NCI-H774 (cell line): ENCODE data around the gene CHST13.
"Not testable (repeated sequence)": the region's sequence is repeated elsewhere in the genome, so short reads cannot be mapped to it uniquely, and the experiment has no call there.

Experiments used
- DNase-seq: peaks from one replicate; lab custom pipeline; 2025; lab: John Stamatoyannopoulos, UW

The CHST13 gene

DNA sequence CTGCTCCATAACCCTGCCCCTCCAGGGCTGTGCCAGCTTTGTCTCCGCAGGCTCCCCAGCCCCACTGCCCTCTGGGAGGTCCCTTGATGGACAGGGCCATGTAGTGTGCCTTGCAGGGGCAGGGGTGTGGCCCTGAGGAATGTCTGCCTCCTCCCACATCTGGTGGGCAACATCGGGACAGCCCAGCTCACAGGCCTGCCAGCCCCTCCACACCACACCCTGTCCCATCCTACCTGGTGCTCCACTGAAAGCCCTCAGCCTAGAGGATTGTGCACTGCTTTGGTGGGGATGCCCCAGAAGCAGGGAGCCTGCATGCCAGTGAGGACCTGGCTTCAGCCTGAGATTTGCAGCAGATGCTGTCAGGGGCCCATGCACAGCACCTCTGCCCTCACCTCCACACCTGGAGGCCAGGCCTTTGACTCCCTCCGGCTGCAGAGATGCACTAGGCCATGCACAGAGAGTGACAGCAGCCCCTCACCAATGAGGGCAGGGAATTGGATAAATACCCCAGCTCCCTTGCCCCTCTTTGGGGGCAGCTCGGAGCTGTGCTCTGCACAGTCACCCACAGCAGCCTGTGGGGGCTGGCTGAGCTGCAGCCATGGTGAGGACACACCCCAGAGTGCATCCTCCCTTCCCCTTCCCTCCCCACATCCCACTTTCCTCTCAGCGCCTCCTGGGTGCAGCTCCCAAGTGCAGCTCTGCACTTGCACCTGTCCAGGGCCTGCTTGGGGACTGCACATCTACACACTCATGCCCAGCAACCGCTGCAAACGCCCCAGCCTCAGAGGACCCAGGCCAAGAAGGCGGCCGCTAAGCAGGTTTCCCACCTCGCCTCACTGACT is 32.1 kb downstream of the CHST13 start:
- DNase-seq = no peak

DNA sequence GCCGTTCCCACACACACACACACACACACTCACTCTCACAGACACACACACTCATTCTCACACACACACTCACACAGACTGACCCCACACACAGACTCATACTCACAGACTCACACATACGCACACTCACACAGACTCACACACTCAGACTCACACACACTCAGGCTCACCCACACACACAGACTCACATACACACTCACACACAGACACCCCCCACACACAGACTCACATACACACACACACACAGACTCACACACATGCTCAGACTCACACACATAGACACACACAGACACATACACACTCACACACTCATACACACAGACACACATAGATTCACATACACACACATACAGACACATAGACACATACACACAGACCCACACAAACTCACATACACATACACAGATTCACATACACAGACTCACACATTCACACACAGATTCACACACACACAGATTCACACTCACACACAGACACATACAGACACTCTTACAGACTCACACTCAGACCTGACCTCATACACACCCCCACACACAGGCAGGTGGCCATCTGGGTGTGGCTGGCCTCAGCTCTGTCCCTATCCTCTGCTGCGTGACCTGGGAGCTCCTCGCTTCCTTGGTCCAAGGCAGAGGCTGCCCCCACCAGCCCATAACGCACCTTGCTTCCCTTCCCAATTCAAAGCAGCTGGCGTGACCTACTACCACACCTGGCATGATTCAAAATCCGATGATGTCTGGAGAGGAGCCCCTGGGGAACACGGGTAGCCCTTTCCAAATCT is 32.9 kb downstream of the CHST13 start:
- no peak for DNase-seq

DNA sequence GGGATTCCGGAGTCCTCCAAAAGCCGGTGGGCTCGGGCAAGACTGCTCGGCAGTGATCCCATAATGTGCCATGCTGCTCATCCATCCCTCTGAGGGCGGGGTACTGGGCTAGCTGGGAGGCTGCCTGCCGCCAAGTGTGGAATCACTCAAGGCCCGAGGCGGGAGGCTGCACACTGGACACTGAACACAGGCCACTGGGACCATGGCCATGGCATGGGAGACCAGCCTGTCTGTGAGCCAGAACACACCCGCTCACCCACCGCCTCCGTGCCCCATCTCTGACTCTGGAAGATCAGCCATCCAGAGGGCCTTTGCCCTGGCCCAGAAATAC is 33.4 kb downstream of the CHST13 start:
- DNase-seq = no peak

DNA sequence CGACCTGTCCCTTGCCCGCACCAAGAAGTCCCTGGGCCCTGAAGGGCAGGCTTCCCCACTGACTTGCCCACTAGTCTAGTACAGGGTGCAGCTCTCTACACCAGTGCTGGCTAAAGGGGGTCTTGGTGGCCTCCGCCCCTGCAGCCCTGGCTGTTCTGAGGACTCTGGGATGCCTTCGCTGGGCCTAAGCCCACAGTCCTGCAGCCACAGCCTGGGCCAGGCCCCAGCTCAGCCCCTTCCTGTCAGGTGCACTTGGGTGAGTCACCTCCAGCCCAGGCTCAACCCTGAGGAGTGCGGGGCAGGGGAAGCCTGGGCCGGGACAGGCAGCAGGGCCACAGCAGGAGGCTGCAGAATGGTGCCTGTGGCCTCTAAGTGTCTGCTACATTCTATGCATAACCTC is 33.8 kb downstream of the CHST13 start:
- DNase-seq = no peak

DNA sequence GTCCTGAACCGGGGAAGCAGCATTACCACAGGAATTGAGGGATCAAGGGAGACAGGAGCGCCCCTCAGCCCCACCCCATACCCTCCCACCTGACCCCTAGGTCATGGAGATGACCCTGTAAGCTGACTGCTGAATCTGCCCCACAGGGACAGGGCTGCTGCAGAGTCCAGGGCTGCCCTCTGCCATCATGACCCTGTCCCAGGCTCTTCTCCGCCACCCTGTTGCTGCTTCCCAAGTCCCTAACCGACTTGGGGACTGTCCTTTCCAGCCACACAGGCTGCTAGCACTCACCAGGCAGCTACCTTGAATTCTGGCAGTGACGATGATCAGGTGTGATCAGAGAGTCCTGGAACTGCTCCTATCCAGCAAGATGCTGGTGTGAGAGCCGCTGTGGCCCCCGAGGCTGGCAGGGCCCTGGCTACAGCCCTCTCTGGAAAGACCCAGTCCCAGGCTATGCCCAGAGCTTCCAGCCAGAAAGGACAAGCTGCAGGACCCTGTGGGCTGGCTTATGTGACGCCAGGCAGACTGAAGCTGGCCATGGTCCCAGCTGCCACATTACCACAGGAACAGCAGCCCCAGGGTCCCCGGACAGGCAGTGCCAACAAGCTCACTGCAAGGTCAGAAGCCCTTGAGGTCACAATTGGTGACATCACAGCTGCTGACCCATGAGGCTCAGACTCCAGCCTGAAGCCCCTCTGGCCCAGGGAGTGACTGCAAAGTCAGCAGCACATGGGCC is 34.5 kb downstream of the CHST13 start, which contains the start of gene C3orf22:
Gene C3orf22 (minus strand): TSS at position 597 of the 736 bp plus-strand sequence. CDS start 5,542 bp downstream, outside the sequence.
- DNase-seq = no peak

GRCh38 chr3:126562737-126563276 is 38.9 kb downstream of the CHST13 start:
- no peak for DNase-seq

DNA sequence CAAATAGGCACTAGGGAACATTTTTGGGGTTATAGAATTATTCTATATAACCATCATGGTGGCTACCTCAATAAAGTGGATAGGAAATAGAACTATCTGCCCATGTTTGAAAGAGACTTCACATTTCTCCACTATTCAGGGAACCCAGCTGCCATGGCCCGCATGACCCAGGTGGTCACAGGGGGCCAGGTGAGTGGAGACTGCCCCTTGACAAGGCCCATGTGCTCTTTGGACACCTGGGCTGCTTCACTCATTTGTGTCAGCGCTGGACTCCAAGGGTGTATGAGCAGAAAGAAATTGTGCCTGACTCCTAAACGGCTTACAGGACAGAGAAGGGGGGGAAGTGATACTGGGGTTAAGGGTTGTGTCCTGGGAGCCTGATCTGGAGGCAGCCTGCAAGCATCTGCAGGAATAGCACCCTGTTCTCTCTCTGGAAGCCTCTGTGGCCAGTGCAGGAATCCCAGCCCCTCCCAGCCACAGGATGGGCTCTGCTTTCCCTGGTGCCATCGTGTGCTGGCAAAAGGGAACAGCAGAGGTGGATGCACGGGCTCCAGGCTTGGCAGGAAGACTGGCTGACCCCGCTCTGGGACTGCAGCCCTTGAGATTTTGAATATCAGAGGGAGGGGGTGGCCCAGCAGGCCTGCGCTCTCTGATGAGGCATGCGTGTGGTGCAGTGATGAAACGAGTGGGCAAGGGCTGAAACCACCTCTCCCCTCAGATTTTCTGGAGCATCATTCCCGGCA is 43.9 kb downstream of the CHST13 start:
- DNase-seq = no peak

- DNase-seq = no peak
Observed at GRCh38 chr3:126568776-126569342, 44.9 kb downstream of the CHST13 start.

DNA sequence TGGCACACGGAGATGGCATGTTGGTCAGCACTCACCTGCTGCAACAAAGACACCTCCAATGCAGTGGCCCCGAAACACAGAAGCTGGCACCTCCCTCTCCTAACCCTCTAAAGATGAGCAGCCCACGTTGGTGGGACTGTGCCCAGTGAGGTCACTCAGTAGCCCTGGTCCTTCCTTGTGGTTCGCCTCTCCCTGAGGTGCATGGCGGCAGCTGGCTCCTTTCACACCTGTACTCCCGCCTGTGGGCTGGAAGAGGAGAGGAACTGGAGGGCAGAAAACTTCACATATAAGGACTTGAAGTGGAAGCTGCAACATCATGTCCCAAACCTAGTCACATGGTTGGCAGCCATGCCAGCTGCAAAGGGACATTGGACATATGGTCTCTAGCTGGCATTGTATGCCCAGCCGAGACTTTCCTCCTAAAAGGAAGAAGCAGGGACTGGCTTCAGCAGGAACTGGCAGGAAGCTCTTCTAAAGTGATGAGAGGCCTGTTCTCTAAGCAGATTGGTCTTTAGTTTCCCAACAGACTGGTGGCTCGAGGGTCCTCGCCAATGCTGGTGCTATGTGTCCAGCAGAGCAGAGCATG is 45.5 kb downstream of the CHST13 start:
- no peak for DNase-seq

DNA sequence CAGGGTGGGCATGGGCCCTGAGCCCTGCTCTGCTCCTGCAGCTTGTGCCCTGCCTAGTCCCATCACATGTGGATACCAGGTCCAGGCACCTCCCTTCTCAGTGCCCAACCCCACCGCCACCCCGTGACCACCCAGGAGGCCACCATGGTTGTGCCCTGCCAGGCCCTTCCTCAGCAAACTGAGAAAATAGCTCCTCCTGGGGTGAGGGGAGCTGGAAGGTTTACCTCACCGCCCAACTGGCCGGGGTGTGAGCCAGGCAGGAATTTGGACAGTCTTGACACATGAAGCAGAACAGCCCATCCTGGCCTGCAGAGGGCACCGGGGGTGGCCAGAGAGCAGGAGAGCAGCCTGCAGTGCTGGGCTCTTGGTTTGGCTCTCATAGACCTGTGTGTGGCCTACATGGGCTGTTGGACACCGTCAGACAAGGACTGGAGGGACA is 46.2 kb downstream of the CHST13 start:
- no peak for DNase-seq

- no peak for DNase-seq
Observed at GRCh38 chr3:126571078-126571477, 47.1 kb downstream of the CHST13 start.

DNA sequence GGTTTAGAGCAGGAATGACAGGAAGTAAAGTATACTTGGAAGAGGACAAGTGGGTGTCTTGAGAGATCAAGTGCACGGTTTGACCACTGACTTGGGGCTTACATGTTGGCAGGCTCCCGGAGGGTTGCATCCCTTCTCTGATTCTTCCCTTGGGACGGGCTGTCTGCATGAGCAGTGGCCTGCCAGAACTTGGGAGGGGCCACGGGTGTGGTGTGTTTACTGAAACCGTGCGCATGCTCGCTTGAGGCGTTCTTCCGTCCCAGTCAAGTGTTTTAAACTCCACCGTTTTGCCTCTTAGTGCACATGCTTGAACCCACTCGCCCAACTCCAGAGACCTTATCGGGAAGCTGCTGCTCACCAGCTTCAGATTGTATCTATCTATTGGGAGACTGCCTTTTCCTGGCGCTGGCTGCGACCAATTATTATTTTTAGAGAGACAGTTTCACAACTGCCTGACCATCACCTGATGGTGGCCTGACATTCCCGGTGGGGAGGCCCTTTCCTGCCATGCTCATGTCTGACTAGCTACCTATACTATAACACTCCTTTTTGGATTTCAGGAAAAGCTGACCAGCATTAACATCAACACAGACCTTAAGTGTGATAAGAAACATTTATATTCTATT is 49.6 kb downstream of the CHST13 start:
- DNase-seq = peak; percentile 17

GRCh38 chr3:126577261-126577660 is 53.3 kb downstream of the CHST13 start:
- no peak for DNase-seq

- DNase-seq = no peak
Observed at GRCh38 chr3:126578702-126579101, 54.7 kb downstream of the CHST13 start.

GRCh38 chr3:126580746-126581145 is 56.8 kb downstream of the CHST13 start:
- no peak for DNase-seq

DNA sequence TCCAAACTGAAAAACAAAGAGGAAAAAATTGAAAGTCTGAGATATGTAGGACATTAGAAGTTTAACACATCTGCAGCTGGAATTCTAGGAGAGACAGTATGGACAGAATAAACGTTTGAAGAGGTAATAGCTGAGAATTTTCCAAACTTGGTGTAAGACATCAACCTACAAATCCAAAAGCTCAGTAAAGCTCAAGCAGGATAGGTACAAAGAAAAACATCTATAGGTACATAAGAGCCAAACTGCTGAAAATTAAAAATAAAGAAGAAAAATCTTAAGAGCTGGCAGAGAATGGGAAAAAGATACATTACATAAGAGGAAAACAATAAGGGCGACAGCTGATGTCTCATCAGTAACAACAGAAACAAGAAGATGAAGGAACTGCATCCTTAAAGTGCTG is 57.6 kb downstream of the CHST13 start:
- no peak for DNase-seq

- no peak for DNase-seq
Observed at GRCh38 chr3:126582311-126582710, 58.4 kb downstream of the CHST13 start.

- not testable (repeated sequence) for DNase-seq
Observed at GRCh38 chr3:126591515-126591914, 67.6 kb downstream of the CHST13 start.
